BE2C (cell line): ENCODE measurements around the gene KAT2B.

Experiments
- DNase-seq: peaks from one replicate; pipeline ENCODE4 v3.0.0-alpha.2; 2020
- H3K27me3 ChIP-seq: fragments of 250-450 bp; sonication (Bioruptor Pico); 2 replicates; pipeline ENCODE4 v1.5.1; 2020; ENCODE audit warnings: mild to moderate bottlenecking
- H3K36me3 ChIP-seq: fragments of 250-450 bp; sonication (Bioruptor Pico); 2 replicates; pipeline ENCODE4 v1.5.1; 2020; ENCODE audit warnings: mild to moderate bottlenecking
- H3K4me1 ChIP-seq: fragments of 250-450 bp; sonication (Bioruptor Pico); 2 replicates; pipeline ENCODE4 v1.5.1; 2020
- H3K4me3 ChIP-seq: 2 replicates; pipeline ENCODE4 v1.5.1; 2011; ENCODE audit warnings: low read depth, low read length
- H3K9me3 ChIP-seq: fragments of 250-450 bp; sonication (Bioruptor Pico); 2 replicates; pipeline ENCODE4 v1.5.1; 2020
- TF ChIP-seq, protein P1 (sequence below): IDR thresholded peaks from 2 replicates; pipeline ENCODE4 v1.5.1; 2012; ENCODE audit warnings: mild to moderate bottlenecking, low read depth, low read length

KAT2B gene

DNA sequence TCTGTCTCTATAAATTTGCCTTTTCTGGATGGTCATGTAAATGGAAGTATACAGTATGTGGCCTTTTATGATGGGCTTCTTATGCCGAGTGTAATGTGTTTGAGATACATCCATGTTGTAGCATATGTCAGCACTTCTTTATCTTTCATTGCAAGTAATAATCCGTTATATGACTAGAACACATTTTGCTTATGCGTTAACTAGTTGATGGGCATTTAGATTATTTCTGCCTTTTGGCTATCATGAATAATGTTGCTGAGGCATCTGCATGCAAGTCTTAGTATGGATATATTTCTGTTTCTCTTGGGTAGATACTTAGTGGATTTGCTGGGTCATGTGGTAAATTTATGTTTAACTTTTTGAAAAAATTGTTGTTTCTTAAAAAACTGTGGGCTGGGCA, 19.7 kb downstream of the KAT2B start:
- Histone ChIP-seq H3K36me3 (no peaks in the 10 kb centered on the region), H3K27me3 (no peaks in the 10 kb centered on the region), H3K9me3 (no peaks in the 10 kb centered on the region), H3K4me3 (no peak overlapping the region), H3K4me1 (no peaks in the 10 kb centered on the region; the same call in 1 of the 2 replicates)
- TF ChIP-seq, protein P1, sequence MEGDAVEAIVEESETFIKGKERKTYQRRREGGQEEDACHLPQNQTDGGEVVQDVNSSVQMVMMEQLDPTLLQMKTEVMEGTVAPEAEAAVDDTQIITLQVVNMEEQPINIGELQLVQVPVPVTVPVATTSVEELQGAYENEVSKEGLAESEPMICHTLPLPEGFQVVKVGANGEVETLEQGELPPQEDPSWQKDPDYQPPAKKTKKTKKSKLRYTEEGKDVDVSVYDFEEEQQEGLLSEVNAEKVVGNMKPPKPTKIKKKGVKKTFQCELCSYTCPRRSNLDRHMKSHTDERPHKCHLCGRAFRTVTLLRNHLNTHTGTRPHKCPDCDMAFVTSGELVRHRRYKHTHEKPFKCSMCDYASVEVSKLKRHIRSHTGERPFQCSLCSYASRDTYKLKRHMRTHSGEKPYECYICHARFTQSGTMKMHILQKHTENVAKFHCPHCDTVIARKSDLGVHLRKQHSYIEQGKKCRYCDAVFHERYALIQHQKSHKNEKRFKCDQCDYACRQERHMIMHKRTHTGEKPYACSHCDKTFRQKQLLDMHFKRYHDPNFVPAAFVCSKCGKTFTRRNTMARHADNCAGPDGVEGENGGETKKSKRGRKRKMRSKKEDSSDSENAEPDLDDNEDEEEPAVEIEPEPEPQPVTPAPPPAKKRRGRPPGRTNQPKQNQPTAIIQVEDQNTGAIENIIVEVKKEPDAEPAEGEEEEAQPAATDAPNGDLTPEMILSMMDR = no peak
- no peak for DNase-seq

DNA sequence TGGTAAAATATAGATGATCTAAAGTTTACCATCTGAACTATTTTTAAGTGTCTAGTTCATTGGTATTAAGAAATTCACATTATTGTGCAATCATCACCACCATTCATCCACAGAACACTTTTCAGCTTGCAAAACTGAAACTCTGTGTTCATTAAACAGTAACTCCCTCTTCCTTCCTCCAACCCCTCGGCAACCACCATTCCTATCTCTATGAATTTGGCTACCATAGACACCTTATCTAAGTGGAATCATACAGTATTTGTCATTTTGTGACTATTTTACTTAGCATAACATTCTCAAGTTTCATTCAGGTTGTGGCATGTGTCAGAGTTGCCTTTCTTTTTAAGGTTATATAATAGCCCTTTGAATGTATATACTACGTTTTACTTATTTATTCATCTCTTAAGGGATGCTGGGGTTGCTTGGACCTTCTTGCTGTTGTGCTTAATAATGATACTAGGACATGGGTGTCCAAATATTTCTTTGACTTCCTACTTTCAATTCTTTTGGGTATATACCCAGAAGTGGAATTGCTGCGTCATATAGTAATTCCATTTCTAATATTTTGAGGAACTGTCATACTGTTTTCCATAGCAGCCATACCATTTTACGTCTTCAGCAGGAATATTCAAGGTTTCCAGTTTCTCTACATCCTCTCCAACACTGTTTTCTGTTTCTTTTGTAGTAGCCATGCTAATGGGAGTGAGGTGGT, 20.9 kb downstream of the KAT2B start:
- Histone ChIP-seq H3K4me1 (no peaks in the 10 kb centered on the region; the same call in 1 of the 2 replicates), H3K4me3 (no peak overlapping the region), H3K36me3 (no peaks in the 10 kb centered on the region), H3K9me3 (no peaks in the 10 kb centered on the region), H3K27me3 (no peaks in the 10 kb centered on the region)
- no peak for DNase-seq
- TF ChIP-seq, protein P1 = no peak

DNA sequence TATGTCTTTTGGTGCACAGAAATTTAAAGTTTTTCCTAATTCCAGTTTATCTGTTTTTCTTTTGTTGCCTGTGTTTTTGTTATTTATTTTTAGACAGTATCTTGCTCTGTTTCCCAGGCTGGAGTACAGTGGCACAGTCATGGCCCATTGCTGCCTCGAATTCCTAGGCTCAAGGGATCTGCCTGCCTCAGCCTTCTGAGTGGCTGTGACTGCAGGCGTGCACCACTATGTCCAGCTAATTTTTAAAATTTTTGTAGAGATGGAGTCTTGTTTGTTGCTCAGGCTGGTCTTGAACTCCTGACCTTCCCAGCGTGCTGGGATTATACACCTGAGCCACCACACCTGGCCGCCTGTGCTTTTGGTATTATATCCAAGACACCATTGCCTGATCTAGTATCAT, 22.8 kb downstream of the KAT2B start:
- Histone ChIP-seq H3K4me1 (no peaks in the 10 kb centered on the region; the same call in 1 of the 2 replicates), H3K4me3 (no peak overlapping the region), H3K27me3 (no peaks in the 10 kb centered on the region), H3K9me3 (no peaks in the 10 kb centered on the region), H3K36me3 (no peaks in the 10 kb centered on the region)
- TF ChIP-seq, protein P1 = no peak
- DNase-seq = no peak

DNA sequence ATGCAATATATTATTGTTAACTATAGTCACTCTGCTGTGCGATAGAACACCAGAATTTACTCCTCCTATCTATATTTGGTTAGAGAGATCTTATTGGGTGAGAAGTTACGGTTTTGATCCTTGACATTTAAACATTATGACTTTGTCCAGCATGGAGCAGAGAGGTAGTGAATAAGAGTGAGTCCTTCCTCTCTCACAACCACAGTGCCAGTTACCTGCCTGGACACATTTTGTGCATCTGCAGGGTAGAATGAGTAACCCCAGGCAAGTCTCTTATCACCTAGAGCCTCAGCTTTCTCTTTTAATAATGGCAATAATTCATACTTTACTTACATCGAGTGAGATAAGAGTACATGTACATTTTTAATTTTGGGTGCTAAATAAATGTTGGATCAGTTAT, 24.1 kb downstream of the KAT2B start:
- TF ChIP-seq, protein P1 = no peak
- H3K4me3 ChIP-seq = no peak overlapping the region
- H3K4me1 ChIP-seq = no peaks in the 10 kb centered on the region; the same call in 1 of the 2 replicates
- no peaks in the 10 kb centered on the region for H3K36me3 ChIP-seq
- no peaks in the 10 kb centered on the region for H3K9me3 ChIP-seq
- DNase-seq = no peak
- H3K27me3 ChIP-seq = no peaks in the 10 kb centered on the region

DNA sequence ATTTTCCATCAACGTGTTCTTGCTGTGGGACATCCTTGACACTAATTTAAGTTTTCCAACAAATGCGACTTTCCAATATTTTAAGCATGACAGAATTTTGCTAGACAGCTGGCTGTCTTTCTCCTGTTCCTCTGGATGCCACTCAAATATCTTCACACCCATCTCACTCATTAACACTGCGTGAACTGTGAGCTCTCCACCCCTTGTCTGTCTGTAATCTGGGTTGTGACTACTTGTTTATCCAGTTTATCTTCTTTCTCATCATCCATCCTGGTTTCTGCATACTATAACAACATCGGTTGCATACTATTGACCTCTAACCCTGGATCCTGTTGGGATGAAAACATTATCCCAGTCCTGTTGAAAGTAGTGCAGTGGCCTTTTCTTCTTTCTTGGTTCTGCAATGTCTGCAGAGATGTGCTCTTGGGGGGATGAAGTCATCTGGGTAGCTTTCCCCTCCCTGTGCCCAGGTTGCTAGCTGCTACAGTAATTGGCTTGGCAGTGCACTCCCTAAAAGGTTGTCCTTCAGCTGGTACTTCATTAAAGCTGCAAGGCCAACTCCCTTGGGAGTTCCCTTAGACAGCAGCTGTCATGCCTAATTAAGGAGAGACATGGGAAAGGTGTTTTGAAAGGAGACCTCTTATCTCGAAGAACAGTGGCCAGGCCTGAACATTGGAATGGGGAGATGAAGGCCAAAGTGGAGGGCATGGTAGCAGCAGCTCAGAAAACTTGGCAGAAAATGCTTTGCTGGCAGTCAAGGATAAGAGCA, 24.7 kb downstream of the KAT2B start:
- no peaks in the 10 kb centered on the region for H3K9me3 ChIP-seq
- DNase-seq = peak; percentile 29
- no peaks in the 10 kb centered on the region for H3K27me3 ChIP-seq
- no peaks in the 10 kb centered on the region; the same call in 1 of the 2 replicates for H3K4me1 ChIP-seq
- TF ChIP-seq, protein P1 = no peak
- no peaks in the 10 kb centered on the region for H3K36me3 ChIP-seq
- H3K4me3 ChIP-seq = no peak overlapping the region

DNA sequence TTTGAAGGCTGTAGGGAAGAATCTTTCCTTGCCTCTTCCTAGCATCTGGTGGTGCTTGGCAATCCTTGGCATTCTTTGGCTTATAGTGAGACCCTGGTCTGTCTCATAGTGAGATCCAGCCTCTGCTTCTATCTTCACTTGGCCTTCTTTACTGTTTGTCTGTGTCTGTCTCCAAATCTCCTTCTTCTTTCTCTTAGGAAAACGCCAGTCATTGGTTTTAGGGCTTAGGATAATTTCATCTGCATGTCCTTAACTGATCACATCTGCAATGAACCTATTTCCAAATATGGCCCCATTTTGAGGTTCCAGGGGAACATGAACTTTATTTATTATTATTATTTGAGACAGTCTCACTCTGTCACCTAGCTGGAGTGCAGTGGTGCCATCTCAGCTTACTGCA, 25.8 kb downstream of the KAT2B start:
- Histone ChIP-seq H3K4me3 (no peak overlapping the region), H3K4me1 (no peaks in the 10 kb centered on the region; the same call in 1 of the 2 replicates), H3K27me3 (no peaks in the 10 kb centered on the region), H3K9me3 (no peaks in the 10 kb centered on the region), H3K36me3 (no peaks in the 10 kb centered on the region)
- DNase-seq = no peak
- TF ChIP-seq, protein P1 = no peak
